CD4-positive, alpha-beta T cell (primary cell): Measurements from ENCODE around the gene GPRC5C. TPM values are rescaled to one million over a fixed set of nuclear protein-coding genes. Genes with fewer than 3 reads are reported as not detected.

Experiments used
- ATAC-seq: fragments of 200-7000 bp; cut with Tn5 transposase; one replicate; pipeline ENCODE4 v1.10.0; 2022; ENCODE audit warnings: mild to moderate bottlenecking; ENCODE audit not compliant: poor library complexity
- CTCF ChIA-PET: fragments of 350-600 bp; sonication (Branson Sonifier 250); formaldehyde crosslinking; loops from one replicate; lab custom pipeline; 2021; ENCODE audit warnings: antibody characterized with exemption, inconsistent platforms; lab: Charles Lee
- POLR2A ChIA-PET: fragments of 350-600 bp; sonication (Branson Sonifier 250); formaldehyde crosslinking; loops from one replicate; lab custom pipeline; 2021; ENCODE audit warnings: antibody characterized with exemption, inconsistent platforms; lab: Charles Lee
- DNase-seq, 14 experiments: peaks; one replicate each; pipeline ENCODE4 v3.0.0-alpha.2; 2013 to 2020; ENCODE audit warnings: mixed read lengths in 2 of 14
- H3K27ac ChIP-seq, 2 donors: one replicate each; pipeline versions ENCODE4 v1.5.1 to v1.7.0; 2013; ENCODE audit warnings: low read length in 2 of 2, low read depth in 1 of 2, mild to moderate bottlenecking in 1 of 2
- H3K27me3 ChIP-seq, 2 experiments: 1 replicate in 1 of 2; 2 replicates in 1 of 2; pipeline versions ENCODE4 v1.6.1 to v1.7.0; 2013; ENCODE audit warnings: low read length in 2 of 2, control low read depth in 1 of 2, mild to moderate bottlenecking in 1 of 2, moderate library complexity in 1 of 2; ENCODE audit not compliant: insufficient read depth in 2 of 2, control insufficient read depth in 1 of 2
- H3K36me3 ChIP-seq: one replicate; pipeline ENCODE4 v1.6.1; 2013; ENCODE audit warnings: low read length, control low read depth; ENCODE audit not compliant: insufficient read depth
- H3K4me1 ChIP-seq: one replicate; pipeline ENCODE4 v1.6.1; 2013; ENCODE audit warnings: low read length, control low read depth; ENCODE audit not compliant: insufficient read depth
- H3K4me3 ChIP-seq: one replicate; pipeline ENCODE4 v1.5.1; 2013; ENCODE audit warnings: mild to moderate bottlenecking, low read length, moderate library complexity
- H3K9me3 ChIP-seq, 2 experiments: 1 replicate in 1 of 2; 2 replicates in 1 of 2; pipeline versions ENCODE4 v1.6.1 to v1.7.0; 2013; ENCODE audit warnings: low read length in 2 of 2, mild to moderate bottlenecking in 2 of 2, control low read depth in 1 of 2, moderate library complexity in 1 of 2; ENCODE audit not compliant: control insufficient read depth in 1 of 2, insufficient read depth in 1 of 2
- H3K27ac Mint-ChIP-seq: one replicate; pipeline ENCODE4 v1.8.0; 2020; ENCODE audit warnings: mixed read lengths
- H3K27me3 Mint-ChIP-seq: one replicate; pipeline ENCODE4 v1.8.0; 2021; ENCODE audit warnings: mixed read lengths
- H3K36me3 Mint-ChIP-seq: one replicate; pipeline ENCODE4 v1.8.0; 2021; ENCODE audit warnings: low read depth, mixed read lengths
- H3K4me1 Mint-ChIP-seq: one replicate; pipeline ENCODE4 v1.8.0; 2021; ENCODE audit warnings: low read depth, mixed read lengths
- H3K4me3 Mint-ChIP-seq: one replicate; pipeline ENCODE4 v1.8.0; 2020; ENCODE audit warnings: mild to moderate bottlenecking, mixed read lengths
- H3K9me3 Mint-ChIP-seq: one replicate; pipeline ENCODE4 v1.8.0; 2020; ENCODE audit warnings: mixed read lengths
- CTCF ChIP-seq: fragments of 200-600 bp; IDR thresholded peaks from one replicate; pipeline ENCODE4 v1.8.0; 2022; ENCODE audit warnings: antibody characterized with exemption, mild to moderate bottlenecking
- intact Hi-C, 2 experiments: fragments of 100-400 bp; cut with DNase I in 1 of 2; cut with micrococcal nuclease in 1 of 2; formaldehyde crosslinking; loops; one replicate each; pipeline versions ENCODE4 v1.15.1 to v1.9.0; 2023 to 2025; cut with DNase I, micrococcal nuclease
- total RNA-seq, 174 experiments: library from RNA in 2 of 174; stranded (reverse) in 2 of 174; gene quantifications; one replicate each; pipeline ENCODE4 v1.2.3 and lab custom pipeline; 2021 to 2026

Gene GPRC5C
- total RNA-seq, 2 experiments from 2014 or later: not detected

GRCh38 chr17:74394275-74394950, 37.5 kb upstream of the GPRC5C start:
- CTCF ChIA-PET: no interaction called here
- POLR2A ChIA-PET: no interaction called here
- Mint-ChIP-seq H3K4me3 (no peak overlapping the region), H3K27ac (no peak overlapping the region), H3K9me3 (no peaks in the 10 kb centered on the region), H3K36me3 (no peaks in the 10 kb centered on the region), H3K27me3 (no peaks in the 10 kb centered on the region), H3K4me1 (no peaks in the 10 kb centered on the region)
- H3K4me3 ChIP-seq: no peak overlapping the region
- TF ChIP-seq CTCF: no peak
- DNase-seq (no peak), ATAC-seq (no peak)
- intact Hi-C loops: no loop called here
- no peaks in the 10 kb centered on the region for H3K27me3 ChIP-seq
- H3K27ac ChIP-seq: no peak overlapping the region
- H3K9me3 ChIP-seq: no peaks in the 10 kb centered on the region
- no peaks in the 10 kb centered on the region for H3K36me3 ChIP-seq
- H3K4me1 ChIP-seq: no peaks in the 10 kb centered on the region

- no peaks in the 10 kb centered on the region for H3K4me1 Mint-ChIP-seq
- H3K4me1 ChIP-seq: no peaks in the 10 kb centered on the region
- intact Hi-C loops: no loop called here
- no peaks in the 10 kb centered on the region for H3K9me3 ChIP-seq
- H3K27me3 Mint-ChIP-seq: no peaks in the 10 kb centered on the region
- TF ChIP-seq CTCF: no peak
- H3K27ac ChIP-seq: no peak overlapping the region
- ChIA-PET POLR2A (no interaction called here), CTCF (interaction anchor here (1.0 kb wide), 1 partner anchor 16 kb away, joined by 3 read pairs; no protein-coding TSS in a partner anchor)
- no peak overlapping the region for H3K27ac Mint-ChIP-seq
- DNase-seq (no peak), ATAC-seq (no peak)
- H3K4me3 Mint-ChIP-seq: no peak overlapping the region
- no peak overlapping the region for H3K4me3 ChIP-seq
- no peaks in the 10 kb centered on the region for H3K36me3 ChIP-seq
- no peaks in the 10 kb centered on the region for H3K36me3 Mint-ChIP-seq
- no peaks in the 10 kb centered on the region for H3K9me3 Mint-ChIP-seq
- no peaks in the 10 kb centered on the region for H3K27me3 ChIP-seq
These were observed 36.9 kb upstream of the GPRC5C start for GRCh38 chr17:74394977-74395376.

- Histone ChIP-seq H3K36me3 (no peaks in the 10 kb centered on the region), H3K4me1 (no peaks in the 10 kb centered on the region), H3K9me3 (no peaks in the 10 kb centered on the region), H3K27me3 (no peaks in the 10 kb centered on the region), H3K4me3 (no peak overlapping the region), H3K27ac (no peak overlapping the region)
- ChIA-PET CTCF (no interaction called here), POLR2A (no interaction called here)
- DNase-seq (no peak), ATAC-seq (no peak)
- intact Hi-C loops: no loop called here
- Mint-ChIP-seq H3K4me3 (no peak overlapping the region), H3K4me1 (no peaks in the 10 kb centered on the region), H3K36me3 (no peaks in the 10 kb centered on the region), H3K27me3 (no peaks in the 10 kb centered on the region), H3K27ac (no peak overlapping the region), H3K9me3 (no peaks in the 10 kb centered on the region)
- TF ChIP-seq CTCF: no peak
These were observed 35.3 kb upstream of the GPRC5C start for GRCh38 chr17:74396567-74396966.
